Stimulated activated CD4-positive, alpha-beta T cell treated with anti-CD3 and anti-CD28 coated beads, Interleukin-4, amount 100 ng/mL, for 24 hours (primary cell): ENCODE measurements around the gene PLTP.
A peak's percentile ranks its signal among the peaks of the same experiment; 100 is the strongest.
"Not testable (repeated sequence)": the region's sequence is repeated elsewhere in the genome, so short reads cannot be mapped to it uniquely, and the experiment has no call there.

Source experiments
- DNase-seq: peaks from one replicate; pipeline ENCODE4 v3.0.0-alpha.2; 2020

Gene PLTP

GRCh38 chr20:45896641-45897161 is 15.3 kb downstream of the PLTP start:
- DNase-seq, result no peak

GRCh38 chr20:45894797-45895196 is 17.2 kb downstream of the PLTP start:
- no peak for DNase-seq

GRCh38 chr20:45893831-45894230 is 18.1 kb downstream of the PLTP start:
- DNase-seq, result no peak

- peak; percentile 33 for DNase-seq
Measured at GRCh38 chr20:45892828-45893500, 19.0 kb downstream of the PLTP start.

- no peak for DNase-seq
Measured at GRCh38 chr20:45892049-45892825, 19.7 kb downstream of the PLTP start.

- peak; percentile 90 for DNase-seq
Measured at GRCh38 chr20:45890985-45891983, 20.7 kb downstream of the PLTP start, which contains the start of the genes CTSA and NEURL2. Gene CTSA, plus strand, starts transcription at chr20:45891335. Its CDS starts 234 bp downstream, at chr20:45891569. Gene NEURL2, minus strand, starts transcription at chr20:45891208. Its CDS starts 217 bp downstream, at chr20:45890991.

- DNase-seq, result peak; percentile 45
Measured at GRCh38 chr20:45890077-45890984, 21.6 kb downstream of the PLTP start.

- no peak for DNase-seq
Measured at GRCh38 chr20:45888681-45889080, 23.3 kb downstream of the PLTP start.

GRCh38 chr20:45887346-45887715 is 24.6 kb downstream of the PLTP start, which contains the start of gene SPATA25:
Gene SPATA25, minus strand, starts transcription at chr20:45887622. Its CDS starts 32 bp downstream, at chr20:45887590.
- no peak for DNase-seq

GRCh38 chr20:45886590-45887345 is 25.2 kb downstream of the PLTP start:
- no peak for DNase-seq

- no peak for DNase-seq
Measured at GRCh38 chr20:45883100-45883469, 28.9 kb downstream of the PLTP start.

GRCh38 chr20:45882469-45883099 is 29.4 kb downstream of the PLTP start:
- no peak for DNase-seq

GRCh38 chr20:45880988-45881788 is 30.8 kb downstream of the PLTP start, which contains the start of gene ZSWIM1:
Gene ZSWIM1, plus strand, starts transcription at chr20:45881227. Its CDS starts 1,366 bp downstream, at chr20:45882593.
- peak; percentile 99 for DNase-seq

GRCh38 chr20:45878076-45878761 is 33.7 kb downstream of the PLTP start:
- DNase-seq, result no peak

- no peak for DNase-seq
Measured at GRCh38 chr20:45874576-45874975, 37.4 kb downstream of the PLTP start.

GRCh38 chr20:45874104-45874481 is 37.9 kb downstream of the PLTP start:
- DNase-seq, result not testable (repeated sequence)

GRCh38 chr20:45873409-45874103 is 38.4 kb downstream of the PLTP start:
- DNase-seq, result no peak

GRCh38 chr20:45872626-45873025 is 39.3 kb downstream of the PLTP start:
- DNase-seq, result no peak
